Liver (tissue), 9 donors: Measurements from ENCODE around the gene SELENOO. TPM values are rescaled to one million over a fixed set of nuclear protein-coding genes. Genes with fewer than 3 reads are reported as not detected.

Source experiments
- DNase-seq: peaks from one replicate; pipeline ENCODE4 v3.0.0-alpha.2; 2017; ENCODE audit warnings: low spot score
- H3K27ac ChIP-seq, 2 donors: one replicate each; pipeline ENCODE4 v1.7.0; 2013; ENCODE audit warnings: inconsistent platforms in 2 of 2, low read length in 2 of 2, control low read depth in 1 of 2, low read depth in 1 of 2, mild to moderate bottlenecking in 1 of 2
- H3K27me3 ChIP-seq, 4 donors: one replicate each; pipeline versions ENCODE4 v1.6.1 to v1.7.0; 2013; ENCODE audit warnings: low read length in 3 of 4, inconsistent platforms in 1 of 4, mild to moderate bottlenecking in 1 of 4, moderate library complexity in 1 of 4; ENCODE audit not compliant: control insufficient read depth in 4 of 4, insufficient read depth in 4 of 4
- H3K36me3 ChIP-seq, 4 donors: one replicate each; pipeline versions ENCODE4 v1.6.1 to v1.7.0; 2013; ENCODE audit warnings: low read length in 3 of 4, mild to moderate bottlenecking in 3 of 4, low read depth in 1 of 4, moderate library complexity in 1 of 4; ENCODE audit not compliant: control insufficient read depth in 4 of 4, insufficient read depth in 3 of 4
- H3K4me1 ChIP-seq, 4 donors: one replicate each; pipeline versions ENCODE4 v1.6.1 to v1.7.0; 2013; ENCODE audit warnings: low read length in 3 of 4, mild to moderate bottlenecking in 3 of 4, moderate library complexity in 1 of 4; ENCODE audit not compliant: control insufficient read depth in 4 of 4, insufficient read depth in 4 of 4
- H3K4me3 ChIP-seq, 3 donors: one replicate each; pipeline versions ENCODE4 v1.6.1 to v1.7.0; 2013; ENCODE audit warnings: low read length in 3 of 3, control low read depth in 1 of 3, low read depth in 1 of 3, mild to moderate bottlenecking in 1 of 3
- H3K9ac ChIP-seq, 2 donors: one replicate each; pipeline ENCODE4 v1.7.0; 2013; ENCODE audit warnings: low read length in 2 of 2, mild to moderate bottlenecking in 2 of 2, moderate library complexity in 2 of 2, control low read depth in 1 of 2, low read depth in 1 of 2
- H3K9me3 ChIP-seq, 4 donors: one replicate each; pipeline versions ENCODE4 v1.6.1 to v1.7.0; 2013; ENCODE audit warnings: low read length in 3 of 4; ENCODE audit not compliant: control insufficient read depth in 4 of 4
- MAX ChIP-seq: IDR thresholded peaks from 2 replicates; pipeline ENCODE4 v1.6.1; 2016; ENCODE audit warnings: antibody characterized with exemption
- NR2F2 ChIP-seq: IDR thresholded peaks from 2 replicates; pipeline ENCODE4 v1.6.1; 2016; ENCODE audit warnings: antibody characterized with exemption
- RXRA ChIP-seq, 2 donors: IDR thresholded peaks; 2 replicates each; pipeline ENCODE4 v1.6.1; 2017 to 2018; ENCODE audit warnings: antibody characterized with exemption in 2 of 2, mild to moderate bottlenecking in 1 of 2
- SP1 ChIP-seq: IDR thresholded peaks from 2 replicates; pipeline ENCODE4 v1.6.1; 2018; ENCODE audit warnings: antibody characterized with exemption, mild to moderate bottlenecking
- YY1 ChIP-seq: IDR thresholded peaks from 2 replicates; pipeline ENCODE4 v1.6.1; 2016; ENCODE audit warnings: antibody characterized with exemption, mild to moderate bottlenecking
- ZBTB33 ChIP-seq: IDR thresholded peaks from 2 replicates; pipeline ENCODE4 v1.6.1; 2016; ENCODE audit warnings: antibody characterized with exemption
- WGBS: extraction: QIAGEN DNeasy Blood & Tissue Kit; methylation state at CpG from one replicate; pipeline ENCODE4 v1.1.7; 2013; 5-methylcytosine and 5-hydroxymethylcytosine counted together
- polyA plus RNA-seq, 2 donors: library from polyadenylated mRNA; stranded (reverse) in 1 of 2; unstranded in 1 of 2; fragments of 200-250 nt in 1 of 2; fragments of >200 nt in 1 of 2; fragmentation: Nextera tagmentation in 1 of 2; extraction: Ambion mirVana in 1 of 2; gene quantifications; one replicate each; pipeline versions ENCODE4 v1.2.1 to v1.2.3, GENCODE V29; 2013 to 2015
- total RNA-seq, 2 donors: library from RNA; depleted of rRNA; stranded (reverse); fragments of >200 nt; gene quantifications; one replicate each; pipeline ENCODE4 v1.2.3, GENCODE V29; 2014
- TF ChIP-seq, protein P1 (sequence below): fragments of 150-350 bp; IDR thresholded peaks from 2 replicates; pipeline ENCODE4 v1.5.1; 2017; ENCODE audit warnings: improper control_type of control experiment, low read depth, low read length; ENCODE audit not compliant: missing input control
- donor health status: healthy.
- donor health status: healthy.
- donor health status: healthy.
- donor health status: healthy.
- donor health status: healthy.

SELENOO gene
- total and polyA plus RNA-seq, 4 donors = 16.4 to 59.2 (median 42.2) TPM

GRCh38 chr22:50189849-50190181, 11.0 kb upstream of the SELENOO start:
- Histone ChIP-seq H3K36me3 (peaks cover 0 to 20% (median 0%) of the 10 kb centered on the region in 4 donors), H3K4me3 (peak overlapping the region in 1 of 3 donors; percentile 51), H3K27ac (peak overlapping the region; percentile 87 to 90), H3K4me1 (peaks cover 27 to 70% (median 56%) of the 10 kb centered on the region in 4 donors), H3K27me3 (no peaks in the 10 kb centered on the region), H3K9me3 (no peaks in the 10 kb centered on the region), H3K9ac (no peak overlapping the region)
- no peak for DNase-seq
- 47% methylated on average over 4 of the region's 4 CpGs for WGBS
- TF ChIP-seq, protein P1, sequence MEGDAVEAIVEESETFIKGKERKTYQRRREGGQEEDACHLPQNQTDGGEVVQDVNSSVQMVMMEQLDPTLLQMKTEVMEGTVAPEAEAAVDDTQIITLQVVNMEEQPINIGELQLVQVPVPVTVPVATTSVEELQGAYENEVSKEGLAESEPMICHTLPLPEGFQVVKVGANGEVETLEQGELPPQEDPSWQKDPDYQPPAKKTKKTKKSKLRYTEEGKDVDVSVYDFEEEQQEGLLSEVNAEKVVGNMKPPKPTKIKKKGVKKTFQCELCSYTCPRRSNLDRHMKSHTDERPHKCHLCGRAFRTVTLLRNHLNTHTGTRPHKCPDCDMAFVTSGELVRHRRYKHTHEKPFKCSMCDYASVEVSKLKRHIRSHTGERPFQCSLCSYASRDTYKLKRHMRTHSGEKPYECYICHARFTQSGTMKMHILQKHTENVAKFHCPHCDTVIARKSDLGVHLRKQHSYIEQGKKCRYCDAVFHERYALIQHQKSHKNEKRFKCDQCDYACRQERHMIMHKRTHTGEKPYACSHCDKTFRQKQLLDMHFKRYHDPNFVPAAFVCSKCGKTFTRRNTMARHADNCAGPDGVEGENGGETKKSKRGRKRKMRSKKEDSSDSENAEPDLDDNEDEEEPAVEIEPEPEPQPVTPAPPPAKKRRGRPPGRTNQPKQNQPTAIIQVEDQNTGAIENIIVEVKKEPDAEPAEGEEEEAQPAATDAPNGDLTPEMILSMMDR = no peak

- peak overlapping the region; percentile 36 to 40 for H3K9ac ChIP-seq
- no peaks in the 10 kb centered on the region for H3K9me3 ChIP-seq
- H3K4me1 ChIP-seq = peaks cover 25 to 71% (median 60%) of the 10 kb centered on the region in 4 donors
- TF ChIP-seq, protein P1 = peak; percentile 14
- TF ChIP-seq RXRA (IDR thresholded peaks at IDR 0.05) = no peak
- no peak for TF ChIP-seq ZBTB33
- peak; percentile 34 for TF ChIP-seq SP1
- 25% methylated on average over 43 of the region's 43 CpGs for WGBS
- peak; percentile 82 for DNase-seq
- peak overlapping the region in 2 of 3 donors; percentile 50 to 51 for H3K4me3 ChIP-seq
- no peaks in the 10 kb centered on the region for H3K27me3 ChIP-seq
- peaks cover 0 to 20% (median 0%) of the 10 kb centered on the region in 4 donors for H3K36me3 ChIP-seq
- peak overlapping the region; percentile 87 to 90 for H3K27ac ChIP-seq
Observed at GRCh38 chr22:50190182-50190940, 10.4 kb upstream of the SELENOO start.

GRCh38 chr22:50190941-50191741, 9.7 kb upstream of the SELENOO start:
- WGBS = 67% methylated on average over 18 of the region's 18 CpGs
- Histone ChIP-seq H3K9me3 (no peaks in the 10 kb centered on the region), H3K36me3 (peaks cover 0 to 20% (median 0%) of the 10 kb centered on the region in 4 donors), H3K4me1 (peaks cover 25 to 78% (median 67%) of the 10 kb centered on the region in 4 donors), H3K4me3 (peak overlapping the region in 2 of 3 donors; percentile 50 to 51), H3K27ac (peak overlapping the region; percentile 87 to 90), H3K9ac (peak overlapping the region; percentile 41 to 64), H3K27me3 (no peaks in the 10 kb centered on the region)
- no peak for DNase-seq
- TF ChIP-seq YY1 = no peak
- no peak for TF ChIP-seq MAX
- peak; percentile 19 for TF ChIP-seq SP1
- no peak for TF ChIP-seq NR2F2
